ENCODE results near the gene CENPL. TPM values are rescaled to one million over a fixed set of nuclear protein-coding genes. Genes with fewer than 3 reads are reported as not detected.

The CENPL gene
- total and polyA plus RNA-seq, 9 of the 15 experiments (the other 6 are each of a cell fraction or from before 2014, with no cell fraction given) = 33.0 to 52.7 (median 39.7) TPM

DNA sequence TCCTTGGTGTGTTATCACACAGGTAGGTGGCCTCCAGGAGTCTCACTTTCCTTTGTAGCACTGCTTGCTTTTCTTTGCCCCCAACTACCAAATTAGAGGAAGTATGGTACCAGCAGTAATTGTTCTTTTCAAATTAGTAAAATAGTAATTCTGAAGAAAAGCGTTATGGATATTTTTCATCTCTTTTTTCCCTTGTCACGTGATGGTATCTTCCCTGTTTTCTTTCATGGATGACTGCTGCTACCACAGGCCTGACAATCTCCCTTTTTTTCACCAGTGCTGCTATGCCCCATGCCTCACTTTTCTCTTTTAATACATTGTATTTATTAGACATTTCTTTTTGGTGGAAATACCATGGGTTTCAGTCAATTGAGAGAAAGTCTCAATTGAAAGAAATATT lies 46.8 kb upstream of the CENPL start (continued):
- TF ChIP-seq TOE1 (IDR thresholded peaks at IDR 0.05; ENCODE audit: borderline replicate concordance) = peak; percentile 85; the same call in 1 of the 2 replicates
- no peak for TF ChIP-seq TOE1 (CRISPR knock-in tag; IDR thresholded peaks at IDR 0.05; ENCODE audit: borderline replicate concordance, low read depth)
- TF ChIP-seq ZFP30 (CRISPR knock-in tag; IDR thresholded peaks at IDR 0.05; ENCODE audit: borderline replicate concordance) = no peak
- TF ChIP-seq, protein P1, sequence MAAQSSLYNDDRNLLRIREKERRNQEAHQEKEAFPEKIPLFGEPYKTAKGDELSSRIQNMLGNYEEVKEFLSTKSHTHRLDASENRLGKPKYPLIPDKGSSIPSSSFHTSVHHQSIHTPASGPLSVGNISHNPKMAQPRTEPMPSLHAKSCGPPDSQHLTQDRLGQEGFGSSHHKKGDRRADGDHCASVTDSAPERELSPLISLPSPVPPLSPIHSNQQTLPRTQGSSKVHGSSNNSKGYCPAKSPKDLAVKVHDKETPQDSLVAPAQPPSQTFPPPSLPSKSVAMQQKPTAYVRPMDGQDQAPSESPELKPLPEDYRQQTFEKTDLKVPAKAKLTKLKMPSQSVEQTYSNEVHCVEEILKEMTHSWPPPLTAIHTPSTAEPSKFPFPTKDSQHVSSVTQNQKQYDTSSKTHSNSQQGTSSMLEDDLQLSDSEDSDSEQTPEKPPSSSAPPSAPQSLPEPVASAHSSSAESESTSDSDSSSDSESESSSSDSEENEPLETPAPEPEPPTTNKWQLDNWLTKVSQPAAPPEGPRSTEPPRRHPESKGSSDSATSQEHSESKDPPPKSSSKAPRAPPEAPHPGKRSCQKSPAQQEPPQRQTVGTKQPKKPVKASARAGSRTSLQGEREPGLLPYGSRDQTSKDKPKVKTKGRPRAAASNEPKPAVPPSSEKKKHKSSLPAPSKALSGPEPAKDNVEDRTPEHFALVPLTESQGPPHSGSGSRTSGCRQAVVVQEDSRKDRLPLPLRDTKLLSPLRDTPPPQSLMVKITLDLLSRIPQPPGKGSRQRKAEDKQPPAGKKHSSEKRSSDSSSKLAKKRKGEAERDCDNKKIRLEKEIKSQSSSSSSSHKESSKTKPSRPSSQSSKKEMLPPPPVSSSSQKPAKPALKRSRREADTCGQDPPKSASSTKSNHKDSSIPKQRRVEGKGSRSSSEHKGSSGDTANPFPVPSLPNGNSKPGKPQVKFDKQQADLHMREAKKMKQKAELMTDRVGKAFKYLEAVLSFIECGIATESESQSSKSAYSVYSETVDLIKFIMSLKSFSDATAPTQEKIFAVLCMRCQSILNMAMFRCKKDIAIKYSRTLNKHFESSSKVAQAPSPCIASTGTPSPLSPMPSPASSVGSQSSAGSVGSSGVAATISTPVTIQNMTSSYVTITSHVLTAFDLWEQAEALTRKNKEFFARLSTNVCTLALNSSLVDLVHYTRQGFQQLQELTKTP (IDR thresholded peaks at IDR 0.05; ENCODE audit: low read depth in 1 of 2, partially characterized antibody in 2 of 2) = no peak
- no peak for TF ChIP-seq SP1 (CRISPR knock-in tag; IDR thresholded peaks at IDR 0.05)
- TF ChIP-seq, protein P2, sequence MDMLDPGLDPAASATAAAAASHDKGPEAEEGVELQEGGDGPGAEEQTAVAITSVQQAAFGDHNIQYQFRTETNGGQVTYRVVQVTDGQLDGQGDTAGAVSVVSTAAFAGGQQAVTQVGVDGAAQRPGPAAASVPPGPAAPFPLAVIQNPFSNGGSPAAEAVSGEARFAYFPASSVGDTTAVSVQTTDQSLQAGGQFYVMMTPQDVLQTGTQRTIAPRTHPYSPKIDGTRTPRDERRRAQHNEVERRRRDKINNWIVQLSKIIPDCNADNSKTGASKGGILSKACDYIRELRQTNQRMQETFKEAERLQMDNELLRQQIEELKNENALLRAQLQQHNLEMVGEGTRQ (CRISPR knock-in tag; IDR thresholded peaks at IDR 0.05) = peak; percentile 55
- TF ChIP-seq, protein P3, sequence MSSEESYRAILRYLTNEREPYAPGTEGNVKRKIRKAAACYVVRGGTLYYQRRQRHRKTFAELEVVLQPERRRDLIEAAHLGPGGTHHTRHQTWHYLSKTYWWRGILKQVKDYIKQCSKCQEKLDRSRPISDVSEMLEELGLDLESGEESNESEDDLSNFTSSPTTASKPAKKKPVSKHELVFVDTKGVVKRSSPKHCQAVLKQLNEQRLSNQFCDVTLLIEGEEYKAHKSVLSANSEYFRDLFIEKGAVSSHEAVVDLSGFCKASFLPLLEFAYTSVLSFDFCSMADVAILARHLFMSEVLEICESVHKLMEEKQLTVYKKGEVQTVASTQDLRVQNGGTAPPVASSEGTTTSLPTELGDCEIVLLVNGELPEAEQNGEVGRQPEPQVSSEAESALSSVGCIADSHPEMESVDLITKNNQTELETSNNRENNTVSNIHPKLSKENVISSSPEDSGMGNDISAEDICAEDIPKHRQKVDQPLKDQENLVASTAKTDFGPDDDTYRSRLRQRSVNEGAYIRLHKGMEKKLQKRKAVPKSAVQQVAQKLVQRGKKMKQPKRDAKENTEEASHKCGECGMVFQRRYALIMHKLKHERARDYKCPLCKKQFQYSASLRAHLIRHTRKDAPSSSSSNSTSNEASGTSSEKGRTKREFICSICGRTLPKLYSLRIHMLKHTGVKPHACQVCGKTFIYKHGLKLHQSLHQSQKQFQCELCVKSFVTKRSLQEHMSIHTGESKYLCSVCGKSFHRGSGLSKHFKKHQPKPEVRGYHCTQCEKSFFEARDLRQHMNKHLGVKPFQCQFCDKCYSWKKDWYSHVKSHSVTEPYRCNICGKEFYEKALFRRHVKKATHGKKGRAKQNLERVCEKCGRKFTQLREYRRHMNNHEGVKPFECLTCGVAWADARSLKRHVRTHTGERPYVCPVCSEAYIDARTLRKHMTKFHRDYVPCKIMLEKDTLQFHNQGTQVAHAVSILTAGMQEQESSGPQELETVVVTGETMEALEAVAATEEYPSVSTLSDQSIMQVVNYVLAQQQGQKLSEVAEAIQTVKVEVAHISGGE (CRISPR knock-in tag; IDR thresholded peaks at IDR 0.05) = no peak
- TF ChIP-seq TEAD1 (CRISPR knock-in tag; IDR thresholded peaks at IDR 0.05) = 0 out of 4 replicates have a peak, but pooled peaks of 1 of the 2 experiments have one; percentile 27
- 0 out of 2 replicates have a peak, but pooled peaks have one; percentile 52 for TF ChIP-seq BACH1 (tag; IDR thresholded peaks at IDR 0.05)
- TF ChIP-seq, protein P4, sequence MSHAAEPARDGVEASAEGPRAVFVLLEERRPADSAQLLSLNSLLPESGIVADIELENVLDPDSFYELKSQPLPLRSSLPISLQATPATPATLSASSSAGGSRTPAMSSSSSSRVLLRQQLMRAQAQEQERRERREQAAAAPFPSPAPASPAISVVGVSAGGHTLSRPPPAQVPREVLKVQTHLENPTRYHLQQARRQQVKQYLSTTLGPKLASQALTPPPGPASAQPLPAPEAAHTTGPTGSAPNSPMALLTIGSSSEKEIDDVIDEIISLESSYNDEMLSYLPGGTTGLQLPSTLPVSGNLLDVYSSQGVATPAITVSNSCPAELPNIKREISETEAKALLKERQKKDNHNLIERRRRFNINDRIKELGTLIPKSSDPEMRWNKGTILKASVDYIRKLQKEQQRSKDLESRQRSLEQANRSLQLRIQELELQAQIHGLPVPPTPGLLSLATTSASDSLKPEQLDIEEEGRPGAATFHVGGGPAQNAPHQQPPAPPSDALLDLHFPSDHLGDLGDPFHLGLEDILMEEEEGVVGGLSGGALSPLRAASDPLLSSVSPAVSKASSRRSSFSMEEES (CRISPR knock-in tag; IDR thresholded peaks at IDR 0.05) = peak; percentile 95
- TF ChIP-seq NFRKB (IDR thresholded peaks at IDR 0.05; ENCODE audit: low read depth) = no peak
- no peak for TF ChIP-seq RBFOX2 (IDR thresholded peaks at IDR 0.05; ENCODE audit: low read depth, low read length)
